ENCODE results near the gene FOXP1. TPM values are rescaled to one million over a fixed set of nuclear protein-coding genes. Genes with fewer than 3 reads are reported as not detected.

The FOXP1 gene
- total RNA-seq, 1 donor, result 123 TPM

- DNase-seq (ENCODE audit: low read depth in 2 of 3, low spot score in 2 of 3), result no peak
Measured at GRCh38 chr3:71078199-71078598, 505.3 kb downstream of the FOXP1 start.

- DNase-seq (ENCODE audit: low read depth in 2 of 3, low spot score in 2 of 3), result no peak
Measured at GRCh38 chr3:71077070-71077469, 506.5 kb downstream of the FOXP1 start.

GRCh38 chr3:71076361-71077002, 507.0 kb downstream of the FOXP1 start:
- no peak for DNase-seq (ENCODE audit: low read depth in 2 of 3, low spot score in 2 of 3)

GRCh38 chr3:71075494-71075893, 508.0 kb downstream of the FOXP1 start:
- DNase-seq (ENCODE audit: low read depth in 2 of 3, low spot score in 2 of 3), result no peak

DNA sequence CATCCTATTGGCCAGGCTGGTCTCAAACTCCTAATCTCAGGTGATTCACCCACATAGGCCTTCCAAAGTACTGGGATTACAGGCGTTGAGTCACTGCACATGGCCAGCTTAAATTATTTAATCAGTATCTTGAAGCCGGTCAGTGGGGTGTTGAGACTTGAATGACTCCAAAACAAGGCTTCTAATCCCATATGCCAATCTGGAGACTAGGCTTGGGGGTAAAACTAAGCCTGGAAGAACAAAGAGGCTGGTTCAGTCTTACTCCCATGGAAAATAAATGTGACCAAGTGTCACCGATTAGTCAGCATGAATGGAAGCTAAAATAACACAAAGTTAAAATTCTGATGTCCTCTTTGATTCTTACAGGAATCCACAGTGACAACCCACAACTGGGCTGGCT, 509.1 kb downstream of the FOXP1 start:
- no peak for DNase-seq (ENCODE audit: low read depth in 2 of 3, low spot score in 2 of 3)

DNA sequence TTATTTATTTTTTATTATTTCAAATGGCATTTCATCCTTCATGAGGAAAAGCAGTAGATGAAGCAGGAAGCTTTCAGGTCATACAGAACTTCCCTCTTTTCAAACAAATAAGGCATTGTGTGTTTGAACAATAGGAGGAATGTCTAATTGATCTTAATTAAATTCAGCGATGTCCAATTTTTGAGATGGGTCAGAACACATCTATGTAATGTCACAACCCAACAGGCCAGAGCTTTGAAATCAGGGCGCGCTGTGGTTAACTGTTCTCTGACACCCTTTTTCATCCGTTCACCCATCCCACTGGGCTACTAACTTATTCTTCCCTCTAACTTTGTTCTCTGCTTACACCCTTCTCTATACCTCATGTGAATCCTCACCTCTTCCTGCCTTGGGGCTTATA, 510.5 kb downstream of the FOXP1 start:
- DNase-seq (ENCODE audit: low read depth in 2 of 3, low spot score in 2 of 3), result no peak

GRCh38 chr3:71072287-71072686, 511.2 kb downstream of the FOXP1 start:
- DNase-seq (ENCODE audit: low read depth in 2 of 3, low spot score in 2 of 3), result no peak

DNA sequence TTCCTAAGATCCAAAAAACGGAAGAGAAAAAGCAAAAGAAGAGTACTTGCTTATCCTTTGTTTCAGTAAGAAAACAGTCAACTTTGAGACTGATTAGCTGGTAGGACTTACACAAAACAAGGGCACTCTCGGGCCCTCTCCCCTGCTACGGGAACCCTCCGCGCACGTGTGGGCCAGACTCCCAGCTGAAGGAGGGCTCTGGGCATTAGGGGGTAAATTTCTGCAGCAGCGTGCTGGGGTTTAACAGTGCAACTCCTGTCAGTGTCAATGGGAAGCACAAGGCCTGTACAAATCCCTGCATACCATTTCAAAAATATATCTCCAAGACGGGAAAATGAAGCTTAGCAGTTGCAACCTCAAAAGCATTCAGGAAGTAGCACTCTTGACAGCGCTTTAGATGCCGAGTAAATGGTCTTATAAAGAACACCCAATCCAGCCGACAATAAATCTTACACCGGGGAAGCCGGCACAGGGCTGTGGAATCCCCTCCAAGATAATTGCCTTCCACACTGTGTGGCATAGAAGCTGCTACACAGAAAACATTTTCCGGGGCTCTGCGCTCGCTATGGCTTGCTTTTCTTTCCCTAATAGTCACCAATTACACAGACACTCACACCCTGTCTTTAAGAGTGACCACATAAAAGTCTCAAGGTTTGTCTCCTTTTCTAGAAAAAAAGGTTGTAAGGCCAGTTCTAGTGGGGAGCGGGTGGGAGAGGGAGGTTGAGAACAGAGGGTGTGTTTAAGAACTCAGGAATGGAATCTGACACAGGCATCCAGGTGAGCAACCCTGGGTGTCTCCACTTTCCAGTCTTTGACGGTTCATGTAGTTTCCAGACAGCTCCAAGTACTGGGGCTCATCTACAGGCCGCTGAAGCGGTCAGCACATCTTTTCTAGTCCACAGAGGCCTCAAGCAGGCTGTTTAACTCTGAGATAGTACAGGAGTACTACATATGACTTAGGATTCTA, 512.7 kb downstream of the FOXP1 start:
- peak in 1 of 3 donors; percentile 47 for DNase-seq (ENCODE audit: low read depth in 2 of 3, low spot score in 2 of 3)

GRCh38 chr3:71069797-71070196, 513.7 kb downstream of the FOXP1 start:
- DNase-seq (ENCODE audit: low read depth in 2 of 3, low spot score in 2 of 3), result peak; percentile 39 to 77 (median 60)

- no peak for DNase-seq (ENCODE audit: low read depth in 2 of 3, low spot score in 2 of 3)
Measured at GRCh38 chr3:71067977-71068654, 515.4 kb downstream of the FOXP1 start.

- DNase-seq (ENCODE audit: low read depth in 2 of 3, low spot score in 2 of 3), result peak in 2 of 3 donors; percentile 65 to 73
Measured at GRCh38 chr3:71066849-71067261, 516.7 kb downstream of the FOXP1 start.

DNA sequence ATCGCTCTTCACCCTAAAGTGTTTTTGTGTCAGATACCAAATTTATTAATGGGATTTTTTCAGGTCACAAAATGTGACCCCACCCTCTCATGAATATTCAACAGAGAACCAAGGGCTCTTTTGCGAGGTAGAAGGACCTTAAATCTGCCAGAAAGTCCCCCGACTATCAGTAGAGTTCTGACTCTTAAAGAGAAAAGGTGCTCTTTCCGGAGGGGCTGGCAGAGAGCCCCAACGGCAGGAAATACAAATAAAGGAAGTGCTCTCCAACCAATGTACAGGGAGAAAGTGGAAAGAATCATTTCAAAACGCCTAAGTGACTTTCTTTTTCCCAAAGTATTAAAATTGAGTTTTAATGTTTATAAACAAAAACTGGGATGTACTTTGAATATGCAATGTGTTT, 517.2 kb downstream of the FOXP1 start:
- DNase-seq (ENCODE audit: low read depth in 2 of 3, low spot score in 2 of 3), result peak in 2 of 3 donors; percentile 51 to 58

- DNase-seq (ENCODE audit: low read depth in 2 of 3, low spot score in 2 of 3), result no peak
Measured at GRCh38 chr3:71065764-71066013, 517.8 kb downstream of the FOXP1 start.

- peak in 2 of 3 donors; percentile 46 to 61 for DNase-seq (ENCODE audit: low read depth in 2 of 3, low spot score in 2 of 3)
Measured at GRCh38 chr3:71064956-71065763, 518.4 kb downstream of the FOXP1 start.

- DNase-seq (ENCODE audit: low read depth in 2 of 3, low spot score in 2 of 3), result peak; percentile 58 to 65 (median 63)
Measured at GRCh38 chr3:71064291-71064955, 519.1 kb downstream of the FOXP1 start.

DNA sequence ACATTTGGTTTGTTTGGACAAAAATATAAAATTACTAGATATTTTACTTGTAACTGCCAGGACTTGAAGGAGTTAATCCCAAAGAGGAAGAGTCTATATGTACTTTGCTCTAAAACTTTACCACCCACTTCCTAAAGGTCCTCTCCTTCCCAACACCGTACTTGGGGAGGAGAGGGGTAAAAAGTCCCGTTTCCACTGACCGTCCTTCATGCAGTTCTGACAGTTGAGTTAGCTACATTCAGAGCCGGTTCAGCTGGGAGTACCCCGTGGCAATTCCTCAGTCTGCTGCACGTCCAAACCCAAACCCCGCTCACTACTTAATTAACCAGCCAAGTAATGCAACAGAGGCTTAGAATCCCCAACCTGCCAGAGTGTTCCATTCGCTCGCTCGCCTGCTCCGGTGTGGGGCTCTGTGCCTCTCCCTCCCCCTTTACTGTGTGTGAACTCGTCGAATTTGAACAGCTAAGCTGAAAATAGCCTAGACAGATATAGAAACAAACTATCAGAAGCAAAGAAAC, 519.7 kb downstream of the FOXP1 start:
- DNase-seq (ENCODE audit: low read depth in 2 of 3, low spot score in 2 of 3), result no peak

DNA sequence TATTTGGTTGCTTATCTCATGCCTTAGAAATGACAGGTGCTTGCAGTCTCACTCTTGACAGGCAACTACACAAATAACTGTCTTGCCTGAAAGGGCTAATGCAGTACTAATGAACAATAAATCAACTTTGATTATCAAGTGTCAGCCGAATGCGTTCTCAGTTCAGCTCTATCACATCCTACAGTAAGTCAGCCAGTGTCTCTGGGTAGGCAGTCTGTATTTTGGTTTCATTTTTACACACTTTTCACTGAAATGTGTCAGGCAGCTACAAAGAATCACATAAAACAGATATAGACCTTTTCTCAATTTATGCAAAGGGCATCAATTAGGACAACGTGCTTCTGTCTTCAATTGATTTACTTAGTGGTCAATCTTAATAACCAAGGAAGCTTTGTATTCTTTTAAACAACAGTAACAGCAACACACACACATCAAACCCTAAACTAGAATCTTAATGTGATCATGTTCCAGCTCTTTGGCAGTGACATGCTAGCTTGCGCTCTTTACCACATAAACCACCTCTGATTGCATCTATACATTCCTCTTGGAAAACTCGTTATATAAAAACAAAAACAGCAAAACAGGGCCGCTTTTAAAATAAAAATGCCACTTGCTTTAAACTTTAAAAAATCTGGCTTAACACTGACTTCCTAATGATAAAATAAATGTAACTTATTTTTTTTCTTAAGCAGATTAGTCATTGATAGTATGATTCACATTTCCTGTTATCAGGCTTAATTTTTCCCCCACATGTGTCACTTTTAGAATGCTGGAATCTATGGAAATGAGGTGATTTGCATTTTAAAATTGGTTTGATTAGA, 520.4 kb downstream of the FOXP1 start:
- peak in 1 of 3 donors; percentile 30 for DNase-seq (ENCODE audit: low read depth in 2 of 3, low spot score in 2 of 3)

- DNase-seq (ENCODE audit: low read depth in 2 of 3, low spot score in 2 of 3), result peak in 1 of 3 donors; percentile 33
Measured at GRCh38 chr3:71062037-71062932, 521.2 kb downstream of the FOXP1 start.

All from hematopoietic multipotent progenitor cell (in vitro differentiated cells).